A673 (cell line): ENCODE measurements around the gene S100A12. TPM values are rescaled to one million over a fixed set of nuclear protein-coding genes. Genes with fewer than 3 reads are reported as not detected.

ENCODE experiments used
- BruUV-seq: library from RNA; stranded (reverse); fragments of 400-500 nt; replicated peaks from 2 replicates; lab custom pipeline; 2021; lab: Mats Ljungman, UMichigan
- CTCF ChIA-PET: fragments of 300-600 bp; sonication (Branson Sonifier 250); formaldehyde crosslinking; loops from one replicate; lab custom pipeline; 2022; ENCODE audit warnings: antibody characterized with exemption; lab: Charles Lee
- POLR2A ChIA-PET: fragments of 300-600 bp; sonication (Branson Sonifier 250); formaldehyde crosslinking; loops from one replicate; lab custom pipeline; 2022; ENCODE audit warnings: antibody characterized with exemption; ENCODE audit not compliant: low non-redundant PET; lab: Charles Lee
- DNase-seq: peaks from one replicate; pipeline ENCODE4 v3.0.0-alpha.2; 2015; ENCODE audit warnings: low spot score
- H3K27ac ChIP-seq: fragments of 200-600 bp; sonication (generic); 2 replicates; pipeline ENCODE4 v1.5.1; 2016; ENCODE audit warnings: mixed run types, low read depth, mild to moderate bottlenecking, mixed read lengths, antibody characterized with exemption, low read length; ENCODE audit not compliant: poor library complexity, severe bottlenecking
- H3K27me3 ChIP-seq: fragments of 200-600 bp; sonication (generic); replicated peaks from 2 replicates; pipeline ENCODE4 v1.6.1; 2017; ENCODE audit warnings: mixed run types, low read depth, mild to moderate bottlenecking, mixed read lengths, antibody characterized with exemption, low read length; ENCODE audit not compliant: insufficient read depth, poor library complexity
- H3K36me3 ChIP-seq: fragments of 200-600 bp; sonication (generic); 2 replicates; pipeline ENCODE4 v1.6.1; 2016; ENCODE audit warnings: mixed run types, mild to moderate bottlenecking, mixed read lengths, antibody characterized with exemption, low read length; ENCODE audit not compliant: insufficient read depth, poor library complexity, severe bottlenecking
- H3K4me1 ChIP-seq: fragments of 200-600 bp; sonication (generic); 2 replicates; pipeline ENCODE4 v1.6.1; 2017; ENCODE audit warnings: mixed run types, mild to moderate bottlenecking, mixed read lengths, antibody characterized with exemption, low read length; ENCODE audit not compliant: insufficient read depth, poor library complexity, severe bottlenecking
- H3K4me3 ChIP-seq: fragments of 200-600 bp; sonication (generic); 2 replicates; pipeline ENCODE4 v1.5.1; 2016; ENCODE audit warnings: low read depth, mixed run types, mild to moderate bottlenecking, mixed read lengths, low read length; ENCODE audit not compliant: poor library complexity, severe bottlenecking
- H3K9me3 ChIP-seq: fragments of 200-600 bp; sonication (generic); 2 replicates; pipeline ENCODE4 v1.6.1; 2016; ENCODE audit warnings: mixed run types, low read depth, mild to moderate bottlenecking, mixed read lengths, antibody characterized with exemption, low read length; ENCODE audit not compliant: poor library complexity, severe bottlenecking
- EZH2 ChIP-seq: fragments of 200-600 bp; sonication (generic); IDR thresholded peaks from 2 replicates; pipeline ENCODE4 v1.6.1; 2017; ENCODE audit warnings: borderline replicate concordance, low read depth, mild to moderate bottlenecking, mixed read lengths, antibody characterized with exemption, low read length; ENCODE audit not compliant: poor library complexity, severe bottlenecking
- intact Hi-C: fragments of 100-400 bp; cut with micrococcal nuclease; formaldehyde crosslinking; loops from one replicate; pipeline ENCODE4 v1.10.0; 2022; ENCODE audit not compliant: unreplicated experiment
- total RNA-seq: library from RNA; stranded (reverse); gene quantifications from 2 replicates; pipeline ENCODE4 v1.2.3, GENCODE V29; 2021
- TF ChIP-seq, protein P1 (sequence below): fragments of 300-800, 200-600 bp; sonication (generic); conservative IDR thresholded peaks from 2 replicates; pipeline ENCODE4 v1.5.1; 2017; ENCODE audit warnings: low read depth, mild to moderate bottlenecking, antibody characterized with exemption, low read length, moderate library complexity, mixed read lengths

The S100A12 gene
- total RNA-seq, 1 experiment from 2014 or later, result not detected

DNA sequence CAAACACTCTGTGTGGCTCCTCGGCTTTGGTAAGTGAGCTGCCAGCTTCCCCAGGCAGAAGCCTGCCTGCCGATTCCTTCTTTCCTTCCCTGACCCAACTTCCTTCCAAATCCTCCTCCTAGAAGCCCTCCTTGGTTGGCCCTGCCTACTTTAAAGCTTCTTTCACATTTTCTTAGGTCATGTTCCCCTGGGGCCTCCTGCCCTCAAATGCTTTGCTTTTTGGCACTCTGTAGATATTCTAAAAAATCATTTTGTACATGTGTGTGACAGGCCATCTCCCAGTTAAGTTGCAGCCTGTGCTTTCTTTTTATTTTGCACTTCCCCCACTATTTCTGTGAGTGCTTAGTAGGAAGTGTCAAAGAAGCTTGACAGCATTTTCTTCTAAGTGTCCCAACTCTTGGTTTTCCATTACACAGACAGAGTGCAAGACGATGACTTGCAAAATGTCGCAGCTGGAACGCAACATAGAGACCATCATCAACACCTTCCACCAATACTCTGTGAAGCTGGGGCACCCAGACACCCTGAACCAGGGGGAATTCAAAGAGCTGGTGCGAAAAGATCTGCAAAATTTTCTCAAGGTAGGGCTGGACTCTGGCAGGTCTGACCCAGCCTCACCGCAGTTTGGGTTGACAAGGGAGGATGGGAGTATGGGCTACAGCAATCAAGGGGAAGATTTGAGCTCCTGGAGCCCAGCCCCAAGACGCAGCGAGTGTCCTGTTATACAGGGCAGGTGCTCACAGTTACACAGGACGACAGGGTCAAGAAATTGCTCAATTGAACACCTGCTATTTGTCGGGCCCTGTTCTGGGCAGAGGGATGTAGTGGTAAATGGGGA is 17.3 kb downstream of the S100A12 start, which contains the start of gene S100A9:
TSS of gene S100A9 (plus strand) at position 2 of the 838 bp plus-strand sequence. CDS start at position 432, 430 bp downstream.
- Histone ChIP-seq H3K4me1 (no peaks in the 10 kb centered on the region), H3K9me3 (no peaks in the 10 kb centered on the region), H3K27ac (no peak within 1 kb of the TSS), H3K4me3 (no peak within 1 kb of the TSS), H3K27me3 (peaks cover 13% of the 10 kb centered on the region), H3K36me3 (no peaks in the 10 kb centered on the region)
- BruUV-seq, result no TSS peak
- TF ChIP-seq, protein P1, sequence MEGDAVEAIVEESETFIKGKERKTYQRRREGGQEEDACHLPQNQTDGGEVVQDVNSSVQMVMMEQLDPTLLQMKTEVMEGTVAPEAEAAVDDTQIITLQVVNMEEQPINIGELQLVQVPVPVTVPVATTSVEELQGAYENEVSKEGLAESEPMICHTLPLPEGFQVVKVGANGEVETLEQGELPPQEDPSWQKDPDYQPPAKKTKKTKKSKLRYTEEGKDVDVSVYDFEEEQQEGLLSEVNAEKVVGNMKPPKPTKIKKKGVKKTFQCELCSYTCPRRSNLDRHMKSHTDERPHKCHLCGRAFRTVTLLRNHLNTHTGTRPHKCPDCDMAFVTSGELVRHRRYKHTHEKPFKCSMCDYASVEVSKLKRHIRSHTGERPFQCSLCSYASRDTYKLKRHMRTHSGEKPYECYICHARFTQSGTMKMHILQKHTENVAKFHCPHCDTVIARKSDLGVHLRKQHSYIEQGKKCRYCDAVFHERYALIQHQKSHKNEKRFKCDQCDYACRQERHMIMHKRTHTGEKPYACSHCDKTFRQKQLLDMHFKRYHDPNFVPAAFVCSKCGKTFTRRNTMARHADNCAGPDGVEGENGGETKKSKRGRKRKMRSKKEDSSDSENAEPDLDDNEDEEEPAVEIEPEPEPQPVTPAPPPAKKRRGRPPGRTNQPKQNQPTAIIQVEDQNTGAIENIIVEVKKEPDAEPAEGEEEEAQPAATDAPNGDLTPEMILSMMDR, result no peak
- TF ChIP-seq EZH2, result no peak
- intact Hi-C loops, result no loop called here
- ChIA-PET POLR2A (interaction anchor here (0.5 kb wide), 1 partner anchor 876 kb away, joined by 3 read pairs; no protein-coding TSS in a partner anchor), CTCF (no interaction called here)
- DNase-seq, result no peak

DNA sequence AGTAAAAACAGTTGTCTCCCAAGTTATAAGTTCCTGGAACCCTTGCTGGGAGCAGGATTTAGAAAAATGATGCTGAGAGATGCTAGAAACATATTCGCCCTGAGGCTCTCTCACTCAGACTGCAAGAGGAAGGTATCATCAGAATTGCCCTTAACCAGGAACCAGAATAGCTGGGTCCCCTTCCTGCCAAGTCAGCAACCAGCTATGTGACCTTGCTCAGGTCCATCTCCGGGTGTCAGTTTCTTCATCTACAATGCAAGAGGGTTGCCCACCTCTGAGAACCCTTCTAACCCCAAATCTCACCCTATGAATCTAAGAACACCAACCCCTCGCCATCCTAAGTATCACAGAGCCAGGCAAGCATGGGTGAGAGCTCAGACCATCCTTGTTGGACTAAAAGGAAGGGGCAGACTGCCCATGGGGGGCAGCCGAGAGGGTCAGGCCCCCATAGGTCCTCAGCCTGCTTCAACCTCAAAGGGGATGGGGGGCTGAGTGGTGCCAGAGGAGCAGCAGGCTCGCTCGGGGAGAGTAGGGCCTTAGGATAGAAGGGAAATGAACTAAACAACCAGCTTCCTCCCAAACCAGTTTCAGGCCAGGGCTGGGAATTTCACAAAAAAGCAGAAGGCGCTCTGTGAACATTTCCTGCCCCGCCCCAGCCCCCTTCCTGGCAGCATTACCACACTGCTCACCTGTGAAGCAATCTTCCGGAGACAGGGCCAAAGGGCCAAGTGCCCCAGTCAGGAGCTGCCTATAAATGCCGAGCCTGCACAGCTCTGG is 18.2 kb downstream of the S100A12 start:
- ChIA-PET POLR2A (no interaction called here), CTCF (no interaction called here)
- H3K27me3 ChIP-seq, result peaks cover 13% of the 10 kb centered on the region
- H3K9me3 ChIP-seq, result no peaks in the 10 kb centered on the region
- H3K36me3 ChIP-seq, result no peaks in the 10 kb centered on the region
- no TSS peak for BruUV-seq
- H3K27ac ChIP-seq, result no peak overlapping the region
- no peak for TF ChIP-seq EZH2
- TF ChIP-seq, protein P1, result no peak
- no peak overlapping the region for H3K4me3 ChIP-seq
- no peaks in the 10 kb centered on the region for H3K4me1 ChIP-seq
- no peak for DNase-seq
- intact Hi-C loops, result no loop called here

DNA sequence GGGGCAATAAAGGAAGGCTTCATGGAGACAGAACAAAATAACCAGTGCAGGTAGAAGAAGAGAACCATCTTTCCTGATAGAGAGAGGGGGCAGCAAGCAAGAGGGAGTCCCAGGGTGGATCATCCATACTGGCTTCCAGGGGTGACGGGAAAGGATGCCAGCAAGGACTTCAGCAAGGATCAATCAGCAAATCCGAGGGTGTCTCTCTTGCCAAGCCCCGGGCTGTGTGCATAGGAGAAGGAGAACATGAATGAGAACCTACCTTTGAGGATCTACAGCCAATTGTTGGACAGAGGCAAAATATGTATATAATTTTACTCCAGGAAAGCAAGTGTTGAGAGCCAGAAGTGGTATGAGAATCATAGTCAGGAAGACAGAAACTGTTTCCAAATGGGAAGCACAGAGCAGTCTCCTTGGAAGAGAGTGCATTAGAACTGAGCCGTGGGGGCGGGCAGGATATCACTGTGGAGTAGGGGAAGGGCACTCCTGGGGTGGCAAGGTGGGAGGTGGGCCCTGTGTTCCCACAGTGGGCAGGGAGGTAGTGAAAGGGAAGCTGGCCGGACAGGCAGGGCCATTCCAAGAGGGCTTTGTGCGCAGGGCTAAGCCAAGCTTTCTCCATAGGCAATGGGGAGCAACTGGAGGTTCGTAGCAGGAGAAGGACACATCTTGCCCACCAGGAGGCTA is 18.9 kb downstream of the S100A12 start:
- H3K4me1 ChIP-seq, result no peaks in the 10 kb centered on the region
- intact Hi-C loops, result no loop called here
- H3K9me3 ChIP-seq, result no peaks in the 10 kb centered on the region
- peaks cover 19% of the 10 kb centered on the region for H3K27me3 ChIP-seq
- H3K27ac ChIP-seq, result no peak overlapping the region
- CTCF ChIA-PET, result interaction anchor here (3.6 kb wide), 1 partner anchor 138 kb away, joined by 20 read pairs; no protein-coding TSS in a partner anchor
- no peak overlapping the region for H3K4me3 ChIP-seq
- TF ChIP-seq EZH2, result no peak
- POLR2A ChIA-PET, result no interaction called here
- DNase-seq, result no peak
- BruUV-seq, result no TSS peak
- H3K36me3 ChIP-seq, result no peaks in the 10 kb centered on the region
